NCI-H345 treated with DMSO at 0.1 percent for 48 hours (cell line): ENCODE results near the gene TRAPPC8.
"Not testable (repeated sequence)": the region's sequence is repeated elsewhere in the genome, so short reads cannot be mapped to it uniquely, and the experiment has no call there.

Experiments used
- DNase-seq: peaks from one replicate; lab custom pipeline; 2025; ENCODE audit not compliant: unreplicated experiment; lab: John Stamatoyannopoulos, UW

Gene TRAPPC8, protein sequence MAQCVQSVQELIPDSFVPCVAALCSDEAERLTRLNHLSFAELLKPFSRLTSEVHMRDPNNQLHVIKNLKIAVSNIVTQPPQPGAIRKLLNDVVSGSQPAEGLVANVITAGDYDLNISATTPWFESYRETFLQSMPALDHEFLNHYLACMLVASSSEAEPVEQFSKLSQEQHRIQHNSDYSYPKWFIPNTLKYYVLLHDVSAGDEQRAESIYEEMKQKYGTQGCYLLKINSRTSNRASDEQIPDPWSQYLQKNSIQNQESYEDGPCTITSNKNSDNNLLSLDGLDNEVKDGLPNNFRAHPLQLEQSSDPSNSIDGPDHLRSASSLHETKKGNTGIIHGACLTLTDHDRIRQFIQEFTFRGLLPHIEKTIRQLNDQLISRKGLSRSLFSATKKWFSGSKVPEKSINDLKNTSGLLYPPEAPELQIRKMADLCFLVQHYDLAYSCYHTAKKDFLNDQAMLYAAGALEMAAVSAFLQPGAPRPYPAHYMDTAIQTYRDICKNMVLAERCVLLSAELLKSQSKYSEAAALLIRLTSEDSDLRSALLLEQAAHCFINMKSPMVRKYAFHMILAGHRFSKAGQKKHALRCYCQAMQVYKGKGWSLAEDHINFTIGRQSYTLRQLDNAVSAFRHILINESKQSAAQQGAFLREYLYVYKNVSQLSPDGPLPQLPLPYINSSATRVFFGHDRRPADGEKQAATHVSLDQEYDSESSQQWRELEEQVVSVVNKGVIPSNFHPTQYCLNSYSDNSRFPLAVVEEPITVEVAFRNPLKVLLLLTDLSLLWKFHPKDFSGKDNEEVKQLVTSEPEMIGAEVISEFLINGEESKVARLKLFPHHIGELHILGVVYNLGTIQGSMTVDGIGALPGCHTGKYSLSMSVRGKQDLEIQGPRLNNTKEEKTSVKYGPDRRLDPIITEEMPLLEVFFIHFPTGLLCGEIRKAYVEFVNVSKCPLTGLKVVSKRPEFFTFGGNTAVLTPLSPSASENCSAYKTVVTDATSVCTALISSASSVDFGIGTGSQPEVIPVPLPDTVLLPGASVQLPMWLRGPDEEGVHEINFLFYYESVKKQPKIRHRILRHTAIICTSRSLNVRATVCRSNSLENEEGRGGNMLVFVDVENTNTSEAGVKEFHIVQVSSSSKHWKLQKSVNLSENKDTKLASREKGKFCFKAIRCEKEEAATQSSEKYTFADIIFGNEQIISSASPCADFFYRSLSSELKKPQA (N-terminal part only)

DNA sequence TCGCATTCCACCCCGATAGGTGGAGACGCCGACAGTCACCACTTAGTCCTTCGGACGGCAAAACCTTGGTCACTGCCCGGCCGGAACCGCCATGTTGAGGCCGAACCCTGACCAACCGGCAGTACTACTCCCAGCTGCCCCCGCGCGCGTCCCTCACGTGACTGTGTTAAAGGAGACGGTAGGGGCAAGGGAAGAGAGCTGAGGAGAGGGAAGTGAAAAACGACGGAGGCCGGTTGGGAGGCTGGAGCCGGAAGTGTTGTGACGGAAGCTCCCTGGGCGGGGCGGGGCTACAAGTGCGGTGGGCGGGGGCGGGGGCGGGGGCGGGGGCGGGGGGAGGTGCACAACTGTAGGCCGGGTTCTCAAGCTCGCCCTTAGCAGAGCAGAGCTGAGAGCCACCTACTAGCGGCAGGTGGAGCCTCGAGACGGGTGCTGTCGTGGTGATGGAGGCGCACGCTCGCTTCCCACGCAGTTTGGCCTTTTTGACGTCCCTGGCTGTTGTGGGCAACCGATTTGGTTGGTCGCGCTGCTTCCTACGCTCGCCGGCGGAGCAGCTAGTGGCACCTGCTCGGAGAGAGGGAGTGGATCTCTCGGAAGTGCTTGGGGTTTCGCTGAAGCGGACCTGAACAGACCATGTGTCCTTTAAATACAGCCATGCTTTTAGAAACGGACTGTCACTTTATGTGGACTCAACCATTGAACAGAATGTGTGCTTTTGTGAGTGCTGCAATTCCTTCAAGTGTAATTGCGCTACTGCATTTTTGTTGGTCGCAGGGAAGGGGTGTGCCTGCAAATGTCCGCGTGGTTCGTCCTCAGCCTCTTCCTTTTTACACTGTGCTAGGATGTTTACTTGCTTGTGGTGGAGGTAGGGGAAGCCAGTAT, at the start of gene TRAPPC8:
Gene TRAPPC8, minus strand, starts transcription at position 130 of the 879 bp plus-strand sequence. CDS start 364 bp downstream, outside the sequence.
- DNase-seq: peak; percentile 88

DNA sequence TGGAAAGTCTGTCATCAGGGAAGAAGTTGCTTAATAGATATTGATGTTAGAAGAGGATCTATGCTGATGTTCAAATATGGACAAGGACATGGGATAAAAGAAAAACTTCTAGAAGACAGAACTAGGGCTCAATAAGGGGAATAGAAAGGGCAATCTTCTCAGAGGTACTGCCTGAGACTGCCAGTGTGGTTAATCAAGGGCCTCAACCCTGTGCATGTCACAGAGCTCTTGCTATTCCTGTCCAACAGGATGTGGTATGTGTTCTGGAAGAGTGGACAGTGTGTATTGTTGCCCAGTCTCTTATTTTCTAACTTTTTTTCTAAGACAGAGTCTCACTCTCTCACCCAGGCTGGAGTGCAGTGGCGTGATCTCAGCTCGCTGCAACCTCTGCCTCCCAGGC, 47.9 kb upstream of the TRAPPC8 start:
- no peak for DNase-seq

DNA sequence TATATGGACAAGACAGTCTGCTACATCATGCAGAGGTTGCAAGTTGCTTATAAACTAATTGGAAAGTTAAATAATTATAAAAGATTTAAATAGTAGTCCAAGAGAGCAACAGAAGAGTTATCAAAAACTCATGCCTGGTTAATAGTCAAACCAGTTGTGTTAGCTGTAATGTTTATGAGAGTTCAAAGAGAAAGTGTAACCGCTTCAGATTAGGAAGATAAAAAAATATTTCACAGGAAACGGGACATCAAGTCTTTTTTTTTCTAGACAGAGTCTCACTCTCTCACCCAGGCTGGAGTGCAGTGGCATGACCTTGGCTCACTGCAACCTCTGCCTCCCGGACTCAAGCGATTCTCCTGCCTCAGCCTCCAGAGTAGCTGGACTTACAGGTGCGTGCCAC, 41.0 kb upstream of the TRAPPC8 start:
- DNase-seq: no peak

DNA sequence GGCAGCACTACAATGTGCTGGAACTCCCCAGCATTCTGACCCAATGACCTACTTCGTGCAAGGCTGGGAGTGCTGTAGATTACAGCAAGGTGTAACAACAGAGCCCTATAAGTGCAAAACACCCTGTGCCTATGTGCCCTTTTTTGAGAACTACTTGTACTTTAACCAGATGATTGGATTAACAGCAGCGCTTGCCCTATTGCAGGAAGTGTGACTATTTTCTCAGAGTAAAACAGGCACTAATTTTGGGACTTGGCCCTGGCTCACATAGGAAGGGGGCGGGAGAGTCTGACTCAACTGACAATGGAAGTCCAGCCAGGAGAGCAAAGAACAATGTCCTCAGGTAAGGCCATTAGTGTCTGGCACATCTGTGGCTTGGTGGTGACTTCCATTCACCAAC, 40.1 kb upstream of the TRAPPC8 start:
- DNase-seq: no peak

DNA sequence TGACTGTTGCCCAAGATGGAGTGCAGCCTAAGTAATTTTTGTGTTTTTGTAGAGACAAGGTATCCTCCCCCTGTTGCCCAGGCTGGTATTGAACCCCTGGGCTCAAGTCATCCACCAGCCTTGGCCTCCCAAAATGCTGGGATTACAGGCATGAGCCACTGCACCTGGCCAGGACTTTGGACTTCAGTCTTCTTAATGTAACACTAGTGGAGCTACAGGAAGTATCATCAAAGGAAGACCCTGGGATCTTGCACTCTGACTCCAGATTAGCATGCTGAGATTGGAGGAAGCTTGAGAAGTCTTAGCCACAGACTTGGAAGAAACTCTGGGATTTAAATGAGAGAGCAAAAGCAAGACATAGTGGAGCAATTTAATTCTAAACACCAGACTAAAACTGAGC, 37.9 kb upstream of the TRAPPC8 start:
- no peak for DNase-seq

DNA sequence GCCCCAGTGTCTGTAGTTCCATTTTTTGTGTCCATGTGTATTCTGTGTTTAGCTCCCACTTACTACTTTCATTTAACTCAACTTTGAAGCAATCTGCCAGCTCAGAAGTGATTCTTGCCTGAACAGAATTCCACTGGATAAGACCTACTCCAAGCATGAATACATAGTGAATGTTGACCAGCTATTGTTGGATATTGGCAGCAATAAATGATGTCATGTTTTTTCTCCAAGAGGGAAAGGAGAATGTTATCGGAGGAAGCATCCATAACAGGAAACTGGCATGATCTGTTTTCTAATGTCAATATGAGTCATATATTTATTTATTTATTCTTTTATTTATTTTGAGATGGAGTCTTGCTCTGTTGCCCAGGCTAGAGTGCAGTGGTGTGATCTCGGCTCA, 36.8 kb upstream of the TRAPPC8 start:
- no peak for DNase-seq

DNA sequence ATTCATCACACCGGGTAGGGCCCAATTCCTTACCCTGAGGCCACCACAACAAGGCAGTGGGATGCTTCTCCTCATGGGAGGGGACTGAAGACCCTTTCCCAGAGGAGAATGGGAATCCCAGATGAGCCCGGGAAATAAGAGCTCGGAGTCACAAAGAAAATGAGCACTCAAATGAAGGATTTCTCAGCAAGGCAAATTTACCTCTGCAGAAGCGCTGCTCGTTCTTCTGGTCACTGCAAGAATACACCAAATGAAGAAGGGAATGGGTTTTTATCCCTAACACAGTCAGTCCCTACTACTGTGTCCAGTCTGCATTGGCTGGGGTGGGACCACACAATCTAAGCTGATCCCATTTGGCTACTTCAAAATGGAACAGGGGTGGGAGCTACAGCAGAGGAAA, 35.7 kb upstream of the TRAPPC8 start:
- no peak for DNase-seq

DNA sequence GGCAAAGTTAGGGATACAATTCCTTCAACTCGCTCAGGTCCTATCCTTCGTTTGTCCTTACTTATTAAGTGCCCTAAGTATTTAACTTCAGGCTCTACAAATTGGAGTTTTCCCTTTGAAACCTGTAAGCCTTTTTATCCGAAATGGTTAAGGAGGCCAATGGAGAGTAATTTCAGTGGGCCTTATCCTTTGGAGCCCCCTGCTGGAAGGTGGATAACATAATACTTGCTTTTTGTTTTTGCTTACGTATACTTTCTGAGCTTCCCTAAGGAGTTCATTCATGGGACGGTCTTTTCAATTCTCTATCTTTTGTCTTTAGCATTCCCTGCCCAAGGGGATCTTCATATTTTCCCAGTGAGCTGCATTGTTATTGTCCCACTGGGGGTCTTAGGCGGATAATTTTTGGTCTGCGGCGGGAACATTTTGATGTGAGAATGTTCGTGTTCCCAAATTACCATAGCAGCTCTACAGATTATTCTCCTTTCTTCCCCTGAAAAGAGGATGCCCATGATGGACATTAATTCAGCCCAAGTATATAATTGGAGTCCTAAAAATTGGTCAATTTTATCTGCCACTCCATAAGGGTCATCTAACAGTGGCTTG, 34.4 kb upstream of the TRAPPC8 start:
- no peak for DNase-seq

DNA sequence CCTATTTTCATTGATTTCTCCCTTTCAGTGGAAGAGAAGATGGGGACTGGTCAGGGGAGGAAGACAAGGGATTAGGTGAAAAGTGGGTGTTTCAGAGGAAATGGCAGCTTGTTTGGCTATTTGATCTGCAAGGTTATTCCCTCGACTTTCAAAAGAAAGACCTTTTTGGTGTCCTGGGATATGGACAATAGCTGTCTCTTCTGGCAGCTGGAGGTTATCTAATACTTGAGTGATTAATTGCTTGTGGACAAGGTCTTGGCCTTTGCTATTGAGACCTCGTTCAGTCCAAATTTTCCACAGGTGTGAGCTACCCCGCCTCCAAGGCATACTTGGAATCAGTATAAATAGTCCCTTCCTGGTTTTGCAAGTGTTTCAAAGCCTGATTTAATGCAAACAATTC, 33.3 kb upstream of the TRAPPC8 start:
- DNase-seq: no peak

DNA sequence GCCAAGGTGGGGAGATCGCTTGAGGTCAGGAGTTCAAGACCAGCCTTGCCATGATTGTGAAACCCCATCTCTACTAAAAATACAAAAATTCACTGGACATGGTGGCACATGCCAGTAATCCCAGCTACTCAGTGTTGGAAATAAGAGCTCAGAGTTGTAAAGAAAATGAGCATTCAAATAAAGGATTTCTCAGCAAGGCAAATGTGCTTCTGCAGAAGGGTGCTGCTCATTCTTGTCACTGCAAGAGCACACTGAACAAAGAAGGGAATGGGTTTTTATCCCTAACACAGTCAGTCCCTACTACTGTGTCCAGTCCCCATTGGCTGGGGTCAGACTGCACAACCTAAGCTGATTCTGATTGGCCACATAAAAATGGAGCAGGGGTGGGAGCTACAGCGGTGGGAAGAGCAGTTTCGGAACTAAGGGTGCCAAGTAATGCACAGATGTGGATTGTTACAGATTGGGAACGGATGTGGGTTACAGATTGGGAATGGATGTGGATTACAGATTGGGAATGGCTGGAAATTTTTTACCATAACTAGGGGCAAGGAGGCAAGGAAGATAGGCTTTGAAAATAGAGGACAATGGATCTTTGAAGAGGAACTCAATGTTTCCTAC, 31.1 kb upstream of the TRAPPC8 start:
- DNase-seq: no peak

DNA sequence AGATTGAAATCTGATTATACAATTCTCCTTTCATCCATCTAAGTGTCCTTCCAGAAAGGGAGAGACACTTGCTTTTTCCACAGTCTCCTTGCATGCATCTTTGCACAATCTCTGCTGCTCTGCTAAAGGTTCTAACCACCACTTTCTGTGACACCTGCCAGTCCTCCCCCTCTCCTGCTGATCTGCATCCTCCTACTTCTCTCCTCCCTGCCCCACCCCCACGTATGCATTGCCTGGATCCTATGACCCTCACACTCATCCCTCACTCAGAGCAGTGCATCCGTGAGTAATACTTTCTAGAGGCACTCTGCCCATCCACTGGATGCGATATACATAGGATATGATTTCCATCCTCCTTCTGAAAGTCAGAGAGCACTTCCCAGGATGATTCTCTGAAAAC, 27.7 kb upstream of the TRAPPC8 start:
- no peak for DNase-seq

DNA sequence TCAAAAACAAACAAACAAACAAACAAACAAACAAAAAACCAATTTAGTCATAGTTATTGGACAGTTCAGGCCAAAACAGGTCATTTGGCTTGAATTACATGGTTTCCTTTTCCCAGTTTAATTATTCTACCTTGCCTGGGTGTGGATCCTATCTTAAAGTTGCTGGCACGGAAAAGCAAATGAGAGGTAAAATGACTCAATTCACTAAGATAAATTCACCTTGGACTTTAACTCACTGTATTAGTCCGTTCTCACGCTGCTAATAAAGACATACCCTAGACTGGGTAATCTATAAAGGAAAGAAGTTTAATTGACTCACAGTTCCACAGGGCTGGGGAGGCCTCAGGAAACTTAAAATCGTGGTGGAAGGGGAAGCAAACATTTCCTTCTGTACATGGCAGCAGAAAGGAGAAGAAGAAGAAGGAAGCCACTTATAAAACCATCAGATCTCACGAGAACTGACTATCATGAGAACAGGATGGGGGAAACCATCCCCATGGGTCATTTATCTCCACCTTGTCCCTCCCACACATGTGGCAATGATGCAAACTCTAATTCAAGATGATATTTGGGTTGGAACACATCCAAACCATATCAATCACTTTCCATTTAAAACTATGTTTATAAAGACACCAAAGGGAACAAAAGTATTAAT, 22.5 kb upstream of the TRAPPC8 start:
- DNase-seq: no peak

DNA sequence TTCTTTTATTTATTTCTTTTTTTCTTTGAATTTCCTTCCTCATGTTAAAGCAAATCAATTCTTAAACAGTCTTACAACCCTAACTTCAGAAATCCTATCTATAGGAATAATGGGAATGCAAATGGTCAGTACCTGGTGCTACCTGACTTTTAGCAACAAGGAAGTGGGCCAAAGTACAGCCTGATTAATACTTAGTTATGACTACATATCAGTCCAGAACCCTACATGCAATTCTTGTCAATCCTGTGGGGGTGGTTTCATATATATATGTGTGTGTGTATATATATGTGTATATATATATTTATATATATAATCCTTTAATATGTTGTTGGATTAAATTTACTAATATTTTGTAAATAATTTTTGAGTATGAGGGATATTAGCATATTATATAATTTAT, 14.8 kb upstream of the TRAPPC8 start:
- no peak for DNase-seq

DNA sequence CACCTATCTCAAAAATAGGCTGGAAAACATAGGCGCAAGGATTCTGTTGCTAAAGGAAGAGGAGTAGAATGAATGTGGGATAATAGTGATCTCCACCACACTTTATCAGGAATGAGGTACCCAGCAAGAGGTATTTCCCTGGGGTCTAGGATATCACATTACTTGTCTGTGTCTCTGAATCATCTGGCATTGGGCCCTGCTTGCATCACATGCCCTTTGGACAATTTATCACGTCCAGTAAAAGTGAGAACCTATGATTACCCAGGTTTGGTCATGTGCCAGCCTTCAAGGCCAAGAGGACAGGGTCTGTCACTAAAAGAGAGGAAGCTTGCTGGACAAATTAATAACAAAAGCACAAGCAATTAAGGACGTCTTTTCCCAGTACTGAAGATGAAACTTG, 11.4 kb upstream of the TRAPPC8 start:
- no peak for DNase-seq

DNA sequence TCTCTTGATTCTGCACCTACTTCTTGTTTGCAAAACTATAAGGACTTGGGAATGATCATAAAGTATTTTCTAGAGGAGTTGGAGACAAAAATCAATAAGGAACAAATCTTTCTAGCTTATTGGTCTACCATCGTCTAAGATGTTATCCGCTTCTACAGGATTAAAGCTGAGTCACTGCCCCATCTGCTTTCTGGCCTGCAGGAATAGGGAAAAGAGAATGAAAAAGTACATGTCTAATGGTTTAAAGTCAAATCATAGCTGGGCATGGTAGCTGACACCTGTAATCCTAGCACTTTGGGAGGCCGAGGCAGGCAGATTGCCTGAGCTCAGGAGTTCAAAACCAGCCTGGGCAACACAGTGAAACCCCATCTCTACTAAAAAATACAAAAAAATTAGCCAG, 10.8 kb upstream of the TRAPPC8 start:
- DNase-seq: not testable (repeated sequence)

DNA sequence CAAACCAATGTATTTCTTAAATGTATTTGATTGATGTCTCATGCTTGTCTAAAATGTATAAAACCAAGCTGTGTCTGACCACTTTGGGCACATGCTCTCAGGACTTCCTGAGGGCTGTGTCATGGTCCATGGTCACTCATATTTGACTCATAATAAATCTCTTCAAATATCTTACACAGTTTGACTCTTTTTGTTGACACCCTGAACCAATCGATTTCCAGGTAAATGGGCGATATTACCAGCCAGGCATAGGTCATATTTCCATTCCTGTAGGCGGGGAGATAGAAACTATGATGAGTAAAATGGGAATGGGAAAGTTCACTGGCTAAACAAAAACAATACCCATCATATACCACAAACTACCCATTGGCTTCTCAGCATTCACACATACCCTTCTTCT, 9.3 kb upstream of the TRAPPC8 start:
- DNase-seq: no peak

DNA sequence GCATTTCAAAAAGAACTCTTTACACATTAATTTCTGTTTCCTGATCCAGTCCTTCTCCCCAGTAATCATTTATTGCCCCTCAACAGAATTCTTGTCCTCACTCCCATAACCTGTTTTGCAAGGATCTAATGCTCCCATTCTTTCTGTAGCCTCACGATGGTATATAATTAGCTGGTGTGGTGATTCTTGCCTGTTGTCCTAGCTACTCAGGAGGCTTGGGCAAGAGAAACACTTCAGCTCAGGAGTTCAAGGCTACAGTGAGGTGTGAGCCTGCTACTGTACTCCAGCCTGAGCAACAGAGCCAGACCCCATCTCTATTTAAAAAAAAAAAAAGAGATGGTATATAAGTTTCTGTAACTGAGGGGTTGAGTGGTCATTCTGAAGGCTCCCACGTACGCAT, 7.7 kb upstream of the TRAPPC8 start:
- no peak for DNase-seq

DNA sequence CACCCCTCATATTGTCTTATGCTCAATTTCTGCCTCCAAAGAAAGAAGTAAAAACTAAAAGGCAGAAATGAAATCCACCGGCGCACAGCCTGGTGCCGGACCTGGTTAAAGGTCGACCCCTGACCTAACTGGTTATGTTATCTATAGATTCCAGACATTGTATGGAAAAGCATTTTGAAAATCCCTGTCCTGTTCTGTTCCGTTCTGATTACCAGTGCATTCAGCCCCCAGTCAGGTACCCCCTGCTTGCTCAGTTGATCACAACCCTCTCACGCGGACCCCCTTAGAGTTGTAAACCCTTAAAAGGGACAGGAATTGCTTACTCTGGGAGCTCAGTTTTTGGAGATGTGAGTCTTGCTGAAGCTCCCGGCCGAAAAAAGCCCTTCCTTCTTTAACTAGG, 5.4 kb upstream of the TRAPPC8 start:
- not testable (repeated sequence) for DNase-seq
